Stimulated activated naive CD4-positive, alpha-beta T cell (primary cell): ENCODE data around the gene FSD2.
A peak's percentile ranks its signal among the peaks of the same experiment; 100 is the strongest.
"Not testable (repeated sequence)": the region's sequence is repeated elsewhere in the genome, so short reads cannot be mapped to it uniquely, and the experiment has no call there.

Source experiments
- DNase-seq, 6 experiments: peaks; one replicate each; lab custom pipeline; 2025; lab: John Stamatoyannopoulos, UW

Gene FSD2

GRCh38 chr15:82830427-82831173 is 24.7 kb upstream of the FSD2 start:
- DNase-seq, result no peak

GRCh38 chr15:82829234-82829633 is 23.4 kb upstream of the FSD2 start:
- DNase-seq, result no peak

GRCh38 chr15:82828075-82828474 is 22.2 kb upstream of the FSD2 start:
- no peak for DNase-seq

- no peak for DNase-seq
These were observed 17.2 kb upstream of the FSD2 start for GRCh38 chr15:82823049-82823448.

- not testable (repeated sequence) for DNase-seq
These were observed 16.0 kb upstream of the FSD2 start for GRCh38 chr15:82821851-82822250.

GRCh38 chr15:82821396-82821795 is 15.5 kb upstream of the FSD2 start:
- DNase-seq, result not testable (repeated sequence)

- no peak for DNase-seq
These were observed 14.3 kb upstream of the FSD2 start for GRCh38 chr15:82820128-82820527.

GRCh38 chr15:82812994-82813393 is 7.1 kb upstream of the FSD2 start:
- DNase-seq, result no peak

- peak in 5 of 6 experiments; percentile 47 to 71 (median 54) for DNase-seq
These were observed 5.1 kb upstream of the FSD2 start for GRCh38 chr15:82810890-82811426.

- peak; percentile 8 to 65 (median 44) for DNase-seq
These were observed 4.4 kb upstream of the FSD2 start for GRCh38 chr15:82810061-82810889.

- DNase-seq, result peak; percentile 89 to 96 (median 92)
These were observed 3.6 kb upstream of the FSD2 start, which contains the start of gene WHAMM for GRCh38 chr15:82809308-82810060. TSS of gene WHAMM (plus strand) at chr15:82809628. CDS start at chr15:82809727, 99 bp downstream.

GRCh38 chr15:82808634-82809041 is 2.8 kb upstream of the FSD2 start:
- DNase-seq, result no peak

GRCh38 chr15:82807920-82808633 is 2.2 kb upstream of the FSD2 start:
- DNase-seq, result no peak

- no peak for DNase-seq
These were observed 1.3 kb downstream of the FSD2 start for GRCh38 chr15:82804575-82804949.

GRCh38 chr15:82803793-82804574 is 1.9 kb downstream of the FSD2 start:
- DNase-seq, result no peak

GRCh38 chr15:82802497-82802896 is 3.4 kb downstream of the FSD2 start:
- no peak for DNase-seq

- no peak for DNase-seq
These were observed 6.6 kb downstream of the FSD2 start for GRCh38 chr15:82799183-82799841.

GRCh38 chr15:82798531-82799166 is 7.2 kb downstream of the FSD2 start:
- DNase-seq, result no peak

- no peak for DNase-seq
These were observed 7.8 kb downstream of the FSD2 start for GRCh38 chr15:82798104-82798503.

- DNase-seq, result no peak
These were observed 12.1 kb downstream of the FSD2 start for GRCh38 chr15:82793737-82794136.
